Panc1 (cell line): ENCODE data around the gene SSTR5. TPM values are rescaled to one million over a fixed set of nuclear protein-coding genes. Genes with fewer than 3 reads are reported as not detected.

Experiments used
- ATAC-seq: fragments of 200-7000 bp; cut with Tn5 transposase; 2 replicates; pipeline ENCODE4 v1.9.1; 2020; ENCODE audit warnings: mild to moderate bottlenecking, moderate library complexity
- BruUV-seq: library from RNA; stranded (reverse); fragments of 400-500 nt; replicated peaks from 2 replicates; lab custom pipeline; 2021; lab: Mats Ljungman, UMichigan
- CTCF ChIA-PET: fragments of 300-600 bp; sonication (Branson Sonifier 250); formaldehyde crosslinking; loops from one replicate; lab custom pipeline; 2022; ENCODE audit warnings: antibody characterized with exemption; lab: Charles Lee
- POLR2A ChIA-PET: fragments of 300-600 bp; sonication (Branson Sonifier 250); formaldehyde crosslinking; loops from one replicate; lab custom pipeline; 2022; ENCODE audit warnings: antibody characterized with exemption; lab: Charles Lee
- DNase-seq: peaks from one replicate; pipeline ENCODE4 v3.0.0-alpha.2; 2010; ENCODE audit warnings: low read depth, low spot score
- H3K27ac ChIP-seq: 2 replicates; pipeline ENCODE4 v1.5.1; 2011; ENCODE audit warnings: mild to moderate bottlenecking, low read length, inconsistent platforms
- H3K27me3 ChIP-seq: fragments of 200-500 bp; sonication (Bioruptor generic); 2 replicates; pipeline ENCODE4 v1.6.0; 2014; ENCODE audit warnings: low read length, inconsistent platforms; ENCODE audit not compliant: control insufficient read depth, insufficient read depth
- H3K36me3 ChIP-seq: fragments of 200-500 bp; sonication (Bioruptor generic); 2 replicates; pipeline ENCODE4 v1.5.1; 2014; ENCODE audit warnings: inconsistent platforms, mild to moderate bottlenecking, low read length, moderate library complexity; ENCODE audit not compliant: control insufficient read depth, insufficient read depth
- H3K4me1 ChIP-seq: 2 replicates; pipeline ENCODE4 v1.5.1; 2011; ENCODE audit warnings: inconsistent platforms, mild to moderate bottlenecking, low read length, moderate library complexity; ENCODE audit not compliant: control insufficient read depth, insufficient read depth
- H3K4me3 ChIP-seq, 2 experiments: 2 replicates each; pipeline ENCODE4 v1.5.1; 2011 to 2012; ENCODE audit warnings: low read depth in 2 of 2, low read length in 2 of 2, mild to moderate bottlenecking in 2 of 2, inconsistent platforms in 1 of 2, moderate library complexity in 1 of 2
- H3K9me3 ChIP-seq: fragments of 200-500 bp; sonication (Bioruptor generic); 2 replicates; pipeline ENCODE4 v1.5.1; 2014; ENCODE audit warnings: low read depth, mild to moderate bottlenecking, inconsistent platforms, low read length, moderate library complexity; ENCODE audit not compliant: control insufficient read depth, insufficient read depth
- CTCF ChIP-seq: fragments of 450-650 bp; IDR thresholded peaks from 2 replicates; pipeline ENCODE4 v1.5.1; 2017; ENCODE audit warnings: mild to moderate bottlenecking
- POLR2AphosphoS5 ChIP-seq: IDR thresholded peaks from 2 replicates; pipeline ENCODE4 v1.6.1; 2012; ENCODE audit warnings: mild to moderate bottlenecking, low read depth, low read length, moderate library complexity
- REST ChIP-seq, 2 experiments: IDR thresholded peaks; 2 replicates each; pipeline ENCODE4 v1.6.1; 2011 to 2012; ENCODE audit warnings: low read depth in 2 of 2, control low read depth in 1 of 2, low read length in 1 of 2, mild to moderate bottlenecking in 1 of 2, moderate library complexity in 1 of 2; ENCODE audit not compliant: insufficient read depth in 1 of 2
- SIN3A ChIP-seq: IDR thresholded peaks from 2 replicates; pipeline ENCODE4 v1.6.1; 2012; ENCODE audit warnings: low read depth, mild to moderate bottlenecking, low read length, moderate library complexity, borderline replicate concordance; ENCODE audit not compliant: insufficient read depth
- TCF7L2 ChIP-seq: IDR thresholded peaks from 2 replicates; pipeline ENCODE4 v1.6.1; 2011; ENCODE audit warnings: mild to moderate bottlenecking, low read depth, low read length, inconsistent platforms
- in situ Hi-C: cut with HindIII; loops from 2 replicates; pipeline ENCODE4 v1.10.0; 2016; ENCODE audit warnings: low sequenced_read_pairs, low pct_unique_long_range_greater_than_20kb
- intact Hi-C: fragments of 100-400 bp; cut with micrococcal nuclease; formaldehyde crosslinking; loops from one replicate; pipeline ENCODE4 v1.10.0; 2022; ENCODE audit not compliant: unreplicated experiment
- total RNA-seq: library from RNA; stranded (reverse); gene quantifications from one replicate; pipeline ENCODE4 v1.2.1, GENCODE V29; 2021; ENCODE audit not compliant: unreplicated experiment

Gene SSTR5
- total RNA-seq, 1 experiment from 2014 or later: 2.8 TPM

GRCh38 chr16:1102333-1102700, 29.8 kb downstream of the SSTR5 start:
- no TSS peak for BruUV-seq
- H3K27ac ChIP-seq: no peak overlapping the region
- TF ChIP-seq POLR2AphosphoS5: no peak
- no peak for TF ChIP-seq REST (IDR thresholded peaks at IDR 0.05; ENCODE audit: insufficient read depth in 1 of 2, low read depth in 2 of 2, low read length in 1 of 2)
- no peak for TF ChIP-seq SIN3A
- TF ChIP-seq CTCF: no peak
- no peaks in the 10 kb centered on the region for H3K27me3 ChIP-seq
- no peak for ATAC-seq
- H3K9me3 ChIP-seq: no peaks in the 10 kb centered on the region
- H3K4me3 ChIP-seq: no peak overlapping the region
- DNase-seq: no peak
- intact Hi-C loops: no loop called here
- ChIA-PET POLR2A (no interaction called here), CTCF (interaction anchor here (1.2 kb wide), 1 partner anchor 28 kb away, joined by 3 read pairs; no protein-coding TSS in a partner anchor)
- in situ Hi-C loops: no loop called here
- H3K36me3 ChIP-seq: no peaks in the 10 kb centered on the region
- H3K4me1 ChIP-seq: peaks cover 37% of the 10 kb centered on the region

GRCh38 chr16:1102921-1103635, 30.5 kb downstream of the SSTR5 start:
- no peaks in the 10 kb centered on the region for H3K9me3 ChIP-seq
- H3K27ac ChIP-seq: no peak overlapping the region
- TF ChIP-seq POLR2AphosphoS5 (no peak), CTCF (peak; percentile 84), REST (IDR thresholded peaks at IDR 0.05; ENCODE audit: insufficient read depth in 1 of 2, low read depth in 2 of 2, low read length in 1 of 2) (no peak), TCF7L2 (no peak)
- DNase-seq (no peak), ATAC-seq (peak; percentile 58)
- in situ Hi-C loops: no loop called here
- POLR2A ChIA-PET: no interaction called here
- no TSS peak for BruUV-seq
- peak overlapping the region; percentile 32 to 39 for H3K4me3 ChIP-seq
- peaks cover 37% of the 10 kb centered on the region for H3K4me1 ChIP-seq
- CTCF ChIA-PET: interaction anchor here (0.7 to 1.2 kb wide), 3 partner anchors 28 to 48 kb away, joined by 3 read pairs; no protein-coding TSS in a partner anchor
- no peaks in the 10 kb centered on the region for H3K27me3 ChIP-seq
- intact Hi-C loops: loop anchor here (1.0 kb wide), 1 partner anchor 46 kb away; no protein-coding TSS in a partner anchor
- H3K36me3 ChIP-seq: no peaks in the 10 kb centered on the region
